Measurements from ENCODE around the gene OFD1. TPM values are rescaled to one million over a fixed set of nuclear protein-coding genes. Genes with fewer than 3 reads are reported as not detected.
"Not testable (repeated sequence)": the region's sequence is repeated elsewhere in the genome, so short reads cannot be mapped to it uniquely, and the experiment has no call there.

The OFD1 gene
- total RNA-seq, 1 experiment from 2014 or later, result 14.7 TPM

GRCh38 chrX:13702111-13702789 is 32.3 kb upstream of the OFD1 start:
- no peak for DNase-seq (ENCODE audit: low spot score)

DNA sequence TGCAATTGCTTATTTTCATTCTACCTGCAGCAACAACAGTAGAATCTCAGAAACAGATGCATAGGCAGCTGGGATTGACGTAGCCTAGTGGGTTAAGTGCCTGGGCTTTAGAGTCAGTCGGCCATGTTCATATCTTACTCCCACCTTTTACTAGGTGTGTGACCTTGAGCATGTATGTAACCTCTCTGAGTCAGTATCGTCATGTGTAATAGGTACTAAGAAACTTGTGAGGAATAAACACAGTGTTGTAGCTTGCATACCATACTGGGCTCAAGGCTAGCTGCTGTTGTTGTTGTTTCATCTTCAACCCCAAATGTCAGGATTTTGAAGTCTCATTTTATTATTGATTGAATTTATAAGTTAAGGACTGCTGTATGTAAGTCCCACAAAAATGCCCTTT is 31.4 kb upstream of the OFD1 start:
- DNase-seq (ENCODE audit: low spot score), result no peak

- no peak for DNase-seq (ENCODE audit: low spot score)
These were observed 31.0 kb upstream of the OFD1 start for GRCh38 chrX:13703589-13703988.

- DNase-seq (ENCODE audit: low spot score), result no peak
These were observed 23.4 kb upstream of the OFD1 start for GRCh38 chrX:13711141-13711540.

DNA sequence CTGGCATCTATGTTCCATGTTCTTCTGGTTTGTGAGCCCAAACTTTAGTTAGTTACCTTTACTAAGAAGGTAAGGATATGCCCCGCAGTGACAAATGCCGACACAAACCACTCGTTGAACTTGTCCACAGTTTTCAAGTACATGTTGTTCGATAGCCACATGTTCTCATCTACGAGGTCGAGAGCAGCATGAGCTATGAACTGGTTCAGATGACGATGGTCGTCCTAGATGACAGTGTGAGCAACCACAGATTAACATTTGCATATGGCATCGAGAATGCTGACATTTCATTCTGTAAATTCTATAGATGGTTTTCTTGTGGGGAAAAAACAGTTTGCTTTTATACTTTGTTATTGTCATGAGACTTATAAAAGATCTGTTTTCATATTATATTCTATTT is 18.1 kb upstream of the OFD1 start:
- no peak for DNase-seq (ENCODE audit: low spot score)

DNA sequence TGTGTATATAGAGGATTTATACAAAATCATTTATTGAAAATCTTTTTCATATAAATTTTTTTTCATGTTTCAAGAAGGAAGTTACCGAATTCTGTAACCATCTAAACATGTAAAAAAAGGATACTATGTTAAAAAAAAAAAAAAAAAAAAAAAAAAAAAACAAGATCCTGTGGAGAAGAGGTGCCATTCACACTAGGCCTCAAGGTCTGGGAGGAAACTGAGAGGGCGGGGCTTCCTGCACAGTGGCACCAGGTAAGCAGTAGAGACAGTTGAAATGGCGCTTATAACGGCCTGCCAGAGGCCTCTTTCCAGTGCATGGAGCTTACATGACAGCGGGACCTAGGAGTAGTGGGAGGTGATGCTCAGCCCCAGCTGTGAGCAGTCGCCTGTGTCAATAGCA is 17.6 kb upstream of the OFD1 start:
- no peak for DNase-seq (ENCODE audit: low spot score)

- DNase-seq (ENCODE audit: low spot score), result peak; percentile 24
These were observed 16.7 kb upstream of the OFD1 start for GRCh38 chrX:13717700-13718472.

DNA sequence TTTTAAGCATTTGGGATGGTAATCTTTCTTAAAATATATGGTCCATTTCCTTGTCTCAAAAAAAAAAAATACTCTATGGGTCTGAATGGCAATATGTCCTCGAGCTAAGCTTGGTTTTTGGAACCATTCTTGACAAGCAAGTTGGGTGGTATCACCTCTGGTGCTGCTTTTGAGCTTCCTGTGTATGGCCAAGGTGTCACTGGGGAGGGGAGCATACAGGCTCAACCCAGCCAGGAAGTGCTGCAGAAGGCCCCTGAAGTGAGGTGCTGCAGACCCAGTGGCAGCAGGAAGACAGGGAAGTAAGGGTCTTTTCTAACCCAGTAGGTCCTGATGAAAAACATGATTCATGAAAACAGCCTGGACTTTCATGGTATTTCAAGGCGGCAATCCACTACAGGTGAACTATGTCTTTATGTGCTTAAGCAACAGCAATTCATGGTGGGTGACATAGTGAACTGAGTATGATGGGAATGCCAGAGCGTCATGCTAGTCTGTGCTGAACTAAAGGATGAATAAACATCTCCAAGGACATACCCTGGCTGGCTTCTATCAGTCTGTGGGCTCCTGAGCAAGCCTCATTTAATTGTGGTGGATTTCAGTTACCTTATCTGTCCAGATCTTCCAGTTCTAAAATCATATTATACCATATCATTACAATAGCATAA is 15.2 kb upstream of the OFD1 start:
- no peak for DNase-seq (ENCODE audit: low spot score)

- no peak for DNase-seq (ENCODE audit: low spot score)
These were observed 13.2 kb upstream of the OFD1 start for GRCh38 chrX:13721371-13721770.

- no peak for DNase-seq (ENCODE audit: low spot score)
These were observed 12.6 kb upstream of the OFD1 start for GRCh38 chrX:13721819-13722519.

DNA sequence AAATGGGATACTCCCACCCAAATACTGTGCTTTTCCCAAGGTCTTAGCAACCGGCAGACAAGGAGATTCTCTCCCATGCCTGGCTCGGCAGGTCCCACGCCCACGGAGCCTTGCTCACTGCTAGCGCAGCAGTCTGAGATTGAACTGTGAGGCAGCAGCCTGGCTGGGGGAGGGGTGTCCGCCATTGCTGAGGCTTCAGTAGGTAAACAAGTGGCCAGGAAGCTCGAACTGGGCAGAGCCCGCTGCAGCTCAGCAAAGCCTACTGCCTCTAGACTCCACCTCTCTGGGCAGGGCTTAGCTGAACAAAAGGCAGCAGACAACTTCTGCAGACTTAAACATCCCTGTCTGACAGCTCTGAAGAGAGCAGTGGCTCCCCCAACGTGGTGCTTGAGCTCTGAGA is 9.7 kb upstream of the OFD1 start:
- not testable (repeated sequence) for DNase-seq (ENCODE audit: low spot score)

GRCh38 chrX:13726583-13726982 is 8.0 kb upstream of the OFD1 start:
- not testable (repeated sequence) for DNase-seq (ENCODE audit: low spot score)

DNA sequence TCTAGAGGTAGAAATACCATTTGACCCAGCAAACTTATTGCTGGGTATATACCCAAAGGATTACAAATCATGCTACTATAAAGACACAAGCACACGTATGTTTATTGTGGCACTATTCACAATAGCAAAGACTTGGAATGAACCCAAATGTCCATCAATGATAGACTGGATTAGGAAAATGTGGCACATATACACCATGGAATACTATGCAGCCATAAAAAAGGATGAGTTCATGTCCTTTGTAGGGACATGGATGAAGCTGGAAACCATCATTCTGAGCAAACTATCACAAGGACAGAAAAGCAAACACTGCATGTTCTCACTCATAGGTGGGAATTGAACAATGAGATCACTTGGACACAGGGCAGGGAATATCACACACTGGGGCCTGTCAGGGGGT is 4.0 kb upstream of the OFD1 start:
- not testable (repeated sequence) for DNase-seq (ENCODE audit: low spot score)

DNA sequence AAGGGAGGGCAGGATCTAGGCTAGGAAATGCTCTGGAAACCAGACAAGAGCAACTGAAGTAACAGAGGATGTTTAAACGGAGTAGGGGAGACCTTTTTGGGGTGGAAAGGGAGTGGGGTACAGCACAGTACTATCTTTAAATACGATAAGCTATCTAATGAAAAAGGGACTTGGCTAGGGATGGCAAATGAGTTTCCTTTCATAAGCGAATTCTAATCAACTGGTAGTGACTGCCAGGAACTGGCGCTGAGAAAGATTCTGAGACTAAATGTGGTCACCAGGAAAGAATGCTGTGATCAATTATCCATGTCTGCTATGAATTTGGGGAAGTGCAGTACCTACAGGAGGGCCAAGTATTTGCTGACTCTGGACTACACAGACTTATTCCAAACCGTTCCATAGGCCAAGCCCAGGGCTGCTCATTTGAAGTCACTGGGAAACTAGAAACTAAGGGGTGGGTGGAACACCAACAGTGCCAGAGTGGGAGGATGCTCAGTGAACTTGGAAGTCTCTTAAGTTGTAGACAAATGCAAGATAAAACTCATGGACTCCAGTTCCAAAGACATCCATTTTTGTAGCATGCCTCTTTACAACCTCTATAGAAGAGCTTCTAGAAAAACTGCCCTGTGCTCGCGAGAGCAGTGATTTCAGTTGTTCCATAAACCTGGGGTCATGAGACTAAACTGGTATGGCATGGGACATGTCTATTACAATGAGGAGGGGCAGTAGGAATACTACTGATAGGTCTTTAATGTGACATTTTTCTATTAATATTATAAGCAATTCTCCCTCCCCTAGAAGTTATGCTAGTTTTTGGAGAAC is 2.1 kb upstream of the OFD1 start:
- DNase-seq (ENCODE audit: low spot score), result no peak

DNA sequence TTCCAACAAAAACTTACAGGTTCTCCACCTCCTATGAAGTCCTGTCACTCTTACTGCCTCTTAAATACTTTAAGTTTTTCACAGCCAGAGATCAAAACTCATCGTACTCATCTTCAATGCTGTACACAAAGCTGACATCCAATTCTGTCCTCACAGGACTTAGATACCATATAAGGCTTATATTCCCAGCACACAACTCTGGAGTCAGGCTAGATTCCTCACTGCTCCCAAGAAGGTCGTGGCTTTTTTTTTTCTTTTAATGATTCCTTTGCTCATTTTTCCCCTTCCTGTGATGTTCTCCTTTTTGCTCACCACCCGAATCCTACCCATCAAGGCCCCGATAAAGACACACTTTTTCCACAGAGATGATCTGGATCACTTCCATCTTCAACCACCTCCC is 1.0 kb upstream of the OFD1 start:
- DNase-seq (ENCODE audit: low spot score), result no peak

GRCh38 chrX:13741695-13742094 is 7.1 kb downstream of the OFD1 start:
- DNase-seq (ENCODE audit: low spot score), result no peak

GRCh38 chrX:13742397-13743176 is 8.0 kb downstream of the OFD1 start:
- DNase-seq (ENCODE audit: low spot score), result peak; percentile 29

DNA sequence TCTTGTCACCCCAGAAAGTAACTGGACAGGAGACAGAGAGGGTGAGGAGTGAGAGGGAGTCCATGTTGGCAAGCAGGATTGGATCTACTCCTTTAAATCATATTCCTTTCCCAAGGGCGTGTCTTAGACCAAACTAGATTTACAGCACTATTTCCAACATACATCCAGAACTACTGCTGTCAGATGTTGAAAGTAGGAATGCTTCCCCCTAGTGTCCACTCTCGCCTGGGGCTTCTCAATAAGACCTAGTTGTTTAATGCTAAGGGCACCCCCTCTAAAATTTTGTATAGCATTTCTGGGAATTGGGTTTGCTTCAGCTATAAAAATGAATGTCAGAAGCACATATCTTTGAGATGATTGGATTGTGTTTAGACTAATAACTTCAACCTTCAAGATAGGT is 13.3 kb downstream of the OFD1 start:
- DNase-seq (ENCODE audit: low spot score), result peak; percentile 21

- DNase-seq (ENCODE audit: low spot score), result no peak
These were observed 13.9 kb downstream of the OFD1 start for GRCh38 chrX:13748486-13748885.

- DNase-seq (ENCODE audit: low spot score), result peak; percentile 44
These were observed 15.7 kb downstream of the OFD1 start for GRCh38 chrX:13750204-13750603.

GRCh38 chrX:13750812-13751211 is 16.3 kb downstream of the OFD1 start:
- no peak for DNase-seq (ENCODE audit: low spot score)
